Fibroblast of skin of scalp (primary cell): ENCODE measurements around the gene OR14J1. TPM values are rescaled to one million over a fixed set of nuclear protein-coding genes. Genes with fewer than 3 reads are reported as not detected.
"Not testable (repeated sequence)": the region's sequence is repeated elsewhere in the genome, so short reads cannot be mapped to it uniquely, and the experiment has no call there.

Experiments
- DNase-seq: peaks from one replicate; pipeline ENCODE4 v3.0.0-alpha.2; 2013
- polyA plus RNA-seq, 2 experiments: library from polyadenylated mRNA; unstranded; fragments of 120-200 nt; gene quantifications; one replicate each; pipeline ENCODE4 v1.2.1, GENCODE V29; 2013; ENCODE audit not compliant: insufficient read length in 2 of 2

The OR14J1 gene, protein sequence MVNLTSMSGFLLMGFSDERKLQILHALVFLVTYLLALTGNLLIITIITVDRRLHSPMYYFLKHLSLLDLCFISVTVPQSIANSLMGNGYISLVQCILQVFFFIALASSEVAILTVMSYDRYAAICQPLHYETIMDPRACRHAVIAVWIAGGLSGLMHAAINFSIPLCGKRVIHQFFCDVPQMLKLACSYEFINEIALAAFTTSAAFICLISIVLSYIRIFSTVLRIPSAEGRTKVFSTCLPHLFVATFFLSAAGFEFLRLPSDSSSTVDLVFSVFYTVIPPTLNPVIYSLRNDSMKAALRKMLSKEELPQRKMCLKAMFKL
- not detected for polyA plus RNA-seq (2013, experiment 1 of 2; ENCODE audit: insufficient read length)
- not detected for polyA plus RNA-seq (2013, experiment 2 of 2; ENCODE audit: insufficient read length)

DNA sequence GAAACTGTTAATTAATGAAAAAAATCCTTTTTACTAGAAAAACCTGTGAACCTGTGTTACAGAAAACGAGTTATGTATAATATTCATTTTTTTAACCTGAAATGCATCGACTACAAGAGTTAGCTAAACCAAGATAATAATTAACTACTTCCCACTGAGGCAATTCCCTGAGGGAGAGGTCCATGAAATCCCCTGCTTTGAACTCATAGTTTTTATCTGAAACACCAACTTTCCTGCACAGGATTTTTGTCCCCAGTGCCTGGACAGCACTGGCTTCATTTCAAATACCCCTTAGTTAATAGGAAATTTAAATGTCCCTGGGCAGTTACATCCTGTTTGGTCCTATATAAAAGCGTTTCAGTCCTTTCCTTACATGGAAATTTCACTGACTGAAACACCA, at the start of gene OR14J1:
Gene OR14J1, plus strand, starts transcription at position 386 of the 400 bp plus-strand sequence. CDS start 4,989 bp downstream, outside the sequence.
- no peak for DNase-seq

DNA sequence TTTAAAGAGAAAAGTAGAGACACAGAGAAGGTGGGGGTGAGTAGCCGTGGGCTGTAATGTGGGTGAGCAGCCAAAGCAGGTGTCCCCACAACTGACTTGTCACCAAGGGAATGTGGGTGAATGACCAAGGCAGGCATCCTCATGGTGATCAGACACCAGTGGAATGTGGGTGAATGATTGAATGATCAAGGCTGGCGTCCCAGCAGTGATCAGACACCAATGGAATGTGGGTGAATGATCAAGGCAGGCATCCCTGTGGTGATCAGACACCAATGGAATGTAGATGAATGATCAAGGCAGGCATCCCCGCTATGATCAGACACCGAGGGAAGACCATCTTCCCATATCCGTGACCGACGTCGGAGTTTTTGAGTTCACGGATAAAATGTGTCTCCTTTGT, 49.8 kb upstream of the OR14J1 start:
- no peak for DNase-seq

DNA sequence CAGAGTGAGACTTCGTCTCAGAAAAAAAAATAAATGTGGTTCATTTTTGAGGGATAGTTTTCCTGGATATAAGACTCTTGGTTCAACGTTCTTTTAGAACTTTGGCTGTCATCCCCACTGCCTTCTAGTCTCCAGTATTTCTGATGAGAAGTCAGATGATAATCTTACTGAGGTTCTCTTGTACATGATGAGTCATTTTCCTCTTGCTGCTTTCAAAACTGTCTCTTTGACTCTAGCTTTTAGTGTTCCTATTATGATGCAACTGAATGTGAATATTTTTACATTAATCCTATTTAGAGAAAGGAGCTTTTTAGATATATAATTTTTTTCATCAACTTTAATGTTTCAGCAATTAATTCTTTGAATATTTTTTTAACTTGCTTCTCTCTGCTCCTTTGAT, 46.0 kb upstream of the OR14J1 start:
- no peak for DNase-seq

DNA sequence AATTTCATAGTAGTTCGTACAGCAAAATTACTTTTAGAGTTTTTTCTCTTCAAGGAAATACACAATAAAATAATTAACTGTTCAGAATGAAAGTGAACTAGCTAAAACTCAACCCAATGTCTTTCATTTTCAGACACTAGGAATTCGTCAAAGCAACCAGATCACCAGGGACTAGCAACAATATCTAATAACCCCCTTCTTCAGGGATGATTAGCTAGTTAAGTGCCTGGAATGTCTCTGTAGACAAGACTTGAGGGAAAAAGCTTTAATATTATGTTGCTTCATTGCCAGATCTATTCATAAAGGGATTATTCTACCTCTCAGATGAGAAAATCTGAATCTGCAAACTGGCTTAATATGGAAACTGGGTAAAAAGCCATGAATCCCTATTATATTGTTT, 41.8 kb upstream of the OR14J1 start:
- no peak for DNase-seq

DNA sequence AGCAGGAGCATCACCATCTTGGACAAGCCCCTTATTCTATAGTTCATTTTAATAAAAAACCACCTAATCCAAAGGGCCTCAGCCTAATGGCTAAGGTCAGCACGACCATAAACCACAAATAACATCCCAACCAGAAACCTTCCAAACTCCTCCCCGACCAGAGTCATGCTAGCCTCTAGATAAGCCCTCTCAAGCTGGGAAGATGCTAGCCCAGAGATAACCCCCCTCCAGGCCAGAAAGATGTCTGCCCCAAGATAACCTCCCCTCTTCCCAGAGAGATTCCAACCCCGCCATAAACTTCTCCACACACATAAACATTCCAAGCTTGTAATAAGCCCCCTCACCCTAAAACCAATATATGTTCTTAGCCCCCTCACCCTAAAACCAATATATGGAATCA, 38.5 kb upstream of the OR14J1 start:
- no peak for DNase-seq

DNA sequence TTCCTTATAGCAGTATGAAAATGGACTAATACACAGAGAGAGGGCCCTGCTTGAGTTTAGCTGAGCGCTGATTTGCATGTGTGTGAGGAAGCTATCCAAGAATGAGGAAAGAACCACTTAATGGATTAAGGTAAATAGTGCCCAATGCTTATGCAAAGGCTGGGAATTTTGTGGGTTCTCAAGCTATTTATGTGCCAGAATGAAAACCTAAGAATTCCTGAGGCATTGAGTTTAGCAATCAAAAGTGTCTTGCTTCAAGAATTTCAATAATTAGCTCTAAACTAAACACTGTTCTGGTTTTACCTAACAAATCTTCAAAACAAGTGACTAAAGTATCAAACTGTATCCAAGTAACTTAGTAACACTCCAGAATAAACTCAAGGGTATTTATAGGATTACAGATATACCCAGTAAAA, 7.0 kb upstream of the OR14J1 start:
- no peak for DNase-seq

DNA sequence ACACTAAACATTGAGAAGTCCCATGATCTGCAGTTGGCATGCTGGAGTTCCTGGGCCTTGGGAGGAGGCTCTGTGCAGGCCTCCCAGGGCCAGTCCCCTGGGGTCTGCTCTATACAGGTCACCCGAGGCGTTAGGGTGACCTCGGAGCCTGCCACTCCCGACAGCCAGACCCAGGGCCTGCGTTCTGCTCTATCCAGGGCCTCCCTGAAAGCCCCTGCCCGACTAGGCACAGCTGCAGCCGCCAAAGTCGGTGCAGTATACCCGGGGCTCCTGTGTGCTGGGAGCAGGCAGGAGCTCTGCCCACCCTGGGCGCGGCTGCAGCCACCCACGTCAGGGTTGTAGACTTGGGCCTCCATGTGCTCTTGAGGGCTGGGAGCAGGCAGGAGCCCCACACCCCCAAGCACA, 6.3 kb upstream of the OR14J1 start:
- DNase-seq = no peak

DNA sequence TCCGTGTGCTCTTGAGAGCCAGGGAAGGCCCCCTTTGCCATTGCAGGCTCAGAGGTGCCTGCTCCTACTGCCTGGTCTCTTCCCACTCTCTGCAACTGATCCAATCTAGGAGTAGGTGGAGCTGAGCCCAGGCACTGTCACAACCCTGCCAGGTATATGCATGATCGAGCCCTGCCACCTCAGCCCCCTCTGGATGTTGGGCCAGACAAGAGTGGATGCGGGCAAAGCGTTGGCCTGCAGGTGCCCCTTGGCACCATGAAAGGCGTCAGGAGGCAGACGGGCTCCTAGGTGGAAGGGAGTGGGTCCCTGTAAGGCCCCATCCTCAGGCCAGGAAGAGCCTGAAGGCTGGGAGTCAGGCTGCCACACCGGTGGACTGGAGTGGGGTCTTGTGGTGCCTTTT, 5.9 kb upstream of the OR14J1 start:
- DNase-seq = no peak

DNA sequence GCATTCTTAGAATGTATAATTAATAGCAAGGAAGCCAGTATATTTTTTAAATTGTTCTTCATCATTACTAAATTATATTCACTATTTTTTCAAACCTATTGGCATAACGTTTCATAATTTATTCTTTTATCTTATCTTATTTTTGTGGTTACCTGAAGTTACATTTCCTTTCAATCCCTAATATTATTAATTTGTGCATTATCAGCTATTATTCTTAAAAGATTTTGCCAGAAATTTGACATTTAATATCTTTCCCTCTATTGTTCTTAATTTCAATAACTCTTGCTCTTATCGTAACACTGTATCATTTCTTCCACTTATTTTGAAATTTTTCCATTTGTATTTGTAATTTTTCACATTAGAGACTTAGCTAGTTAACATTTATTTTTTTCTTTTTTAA, 18.4 kb downstream of the OR14J1 start:
- DNase-seq = no peak

DNA sequence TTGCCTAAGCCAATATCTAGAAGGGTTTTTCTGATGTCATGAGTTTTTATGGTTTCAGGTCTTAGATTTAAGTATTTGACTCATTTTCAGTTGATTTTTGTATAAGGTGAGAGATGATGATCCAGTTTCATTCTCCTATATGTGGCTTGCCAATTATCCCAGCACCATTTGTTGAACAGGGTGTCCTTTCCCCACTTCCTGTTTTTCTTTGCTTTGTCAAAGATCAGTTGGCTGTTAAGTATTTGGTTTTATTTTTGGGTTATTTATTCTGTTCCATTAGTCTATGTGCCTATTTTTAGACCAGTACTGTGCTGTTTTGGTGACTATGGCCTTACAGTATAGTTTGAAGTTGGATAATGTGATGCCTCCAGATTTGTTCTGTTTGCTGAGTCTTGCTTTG, 21.8 kb downstream of the OR14J1 start:
- not testable (repeated sequence) for DNase-seq

DNA sequence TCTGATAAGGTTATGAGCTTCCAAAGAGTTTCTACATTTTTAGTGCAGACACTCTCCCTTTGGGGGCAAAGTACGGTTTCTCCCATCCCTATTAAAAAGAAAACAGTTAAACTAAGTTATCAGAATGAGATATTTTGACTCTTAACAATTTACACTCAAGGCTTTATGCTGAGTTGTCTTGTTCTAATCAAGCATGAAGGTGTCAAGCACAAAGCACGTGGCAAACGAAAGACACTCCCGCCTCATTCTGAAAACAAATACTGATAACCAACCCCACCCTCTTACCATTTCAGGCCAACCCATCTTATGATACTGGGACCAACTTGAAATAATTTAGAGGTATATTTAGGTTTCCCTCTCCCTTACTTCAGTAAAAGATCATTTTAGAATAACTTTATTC, 24.3 kb downstream of the OR14J1 start:
- DNase-seq = no peak

DNA sequence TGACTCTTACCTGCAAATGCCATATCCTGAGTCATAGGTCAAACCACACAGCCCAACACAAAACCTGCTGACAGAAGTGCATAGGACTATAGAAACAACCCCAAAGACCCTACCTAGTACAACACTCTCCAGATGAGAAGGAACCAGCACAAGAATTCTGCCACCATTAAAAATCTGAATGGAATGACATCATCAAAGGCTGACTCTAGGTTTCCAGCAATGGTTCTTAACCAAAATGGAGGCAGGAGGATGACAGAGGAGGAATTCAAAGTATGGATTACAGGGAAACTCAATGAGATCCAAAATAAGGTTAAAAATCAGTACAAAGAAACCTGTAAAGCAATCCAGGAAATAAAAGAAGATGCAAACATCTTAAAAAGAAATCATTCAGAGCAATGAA, 31.2 kb downstream of the OR14J1 start:
- DNase-seq = no peak

DNA sequence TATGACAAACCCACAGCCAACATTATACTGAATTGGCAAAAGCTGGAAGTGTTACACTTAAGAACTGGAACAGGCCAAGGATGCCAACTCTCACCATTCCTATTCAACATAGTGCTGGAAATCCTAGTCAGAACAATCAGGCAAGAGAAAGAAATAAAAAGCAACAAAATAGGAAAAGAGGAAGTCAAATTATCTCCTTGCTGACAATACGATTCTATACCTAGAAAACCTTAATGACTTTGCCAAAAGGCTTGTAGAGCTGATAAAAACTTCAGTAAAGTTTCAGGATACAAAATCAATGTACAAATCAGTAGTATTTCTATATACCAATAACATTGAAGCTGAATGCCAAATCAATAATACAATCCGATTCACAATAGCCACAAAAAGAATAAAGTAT, 34.8 kb downstream of the OR14J1 start:
- no peak for DNase-seq

DNA sequence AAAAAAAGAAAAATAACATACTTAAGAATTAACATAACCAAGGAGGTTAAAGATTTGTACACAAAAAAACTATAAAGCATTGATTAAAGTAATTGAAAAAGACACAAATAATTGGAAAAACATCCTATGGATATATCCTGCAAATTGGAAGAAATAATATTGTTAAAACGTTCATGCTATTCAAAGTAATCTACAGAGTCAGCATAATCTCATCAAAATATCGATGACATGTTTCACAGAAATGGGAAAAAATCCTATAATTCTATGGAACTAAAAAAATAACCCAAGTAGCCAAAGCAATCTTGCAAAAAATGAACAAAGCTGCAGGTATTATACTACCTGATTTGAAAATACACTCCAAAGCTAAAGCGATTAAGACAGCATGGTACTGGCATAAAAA, 43.9 kb downstream of the OR14J1 start:
- DNase-seq = no peak

DNA sequence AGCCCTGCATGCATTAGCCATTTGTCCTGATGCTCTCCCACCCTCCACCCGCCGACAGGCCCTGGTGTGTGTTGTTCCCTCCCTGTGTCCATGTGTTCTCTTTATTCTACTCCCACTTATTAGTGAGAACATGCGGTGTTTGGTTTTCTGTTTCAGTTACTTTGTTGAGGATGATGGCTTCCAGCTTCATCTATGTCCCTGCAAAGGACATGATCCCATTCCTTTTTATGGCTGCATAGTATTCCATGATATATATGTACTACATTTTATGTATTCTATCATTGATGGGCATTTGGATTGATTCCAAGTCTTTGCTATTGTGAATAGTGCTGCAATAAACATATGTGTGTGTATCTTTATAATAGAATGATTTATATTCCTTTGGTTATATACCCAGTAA, 47.8 kb downstream of the OR14J1 start:
- not testable (repeated sequence) for DNase-seq

DNA sequence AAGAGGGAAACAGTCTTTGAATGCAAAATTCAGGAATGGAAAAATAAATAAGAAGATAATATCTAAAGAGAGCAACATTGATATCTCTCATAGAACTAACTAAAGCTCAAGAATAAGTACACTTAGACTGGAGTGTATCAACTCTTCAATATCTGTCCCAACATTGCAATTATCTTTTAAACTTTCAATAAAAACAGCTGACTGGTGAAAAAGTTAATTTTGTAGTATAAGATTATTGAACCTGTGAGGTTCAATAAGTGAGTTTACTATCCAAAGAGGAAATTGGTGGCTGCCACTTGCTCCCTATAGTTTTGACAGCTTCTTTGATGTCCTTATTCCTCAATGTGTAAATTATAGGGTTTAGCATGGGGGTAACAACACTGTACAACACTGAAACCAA, 53.5 kb downstream of the OR14J1 start:
- DNase-seq = no peak

DNA sequence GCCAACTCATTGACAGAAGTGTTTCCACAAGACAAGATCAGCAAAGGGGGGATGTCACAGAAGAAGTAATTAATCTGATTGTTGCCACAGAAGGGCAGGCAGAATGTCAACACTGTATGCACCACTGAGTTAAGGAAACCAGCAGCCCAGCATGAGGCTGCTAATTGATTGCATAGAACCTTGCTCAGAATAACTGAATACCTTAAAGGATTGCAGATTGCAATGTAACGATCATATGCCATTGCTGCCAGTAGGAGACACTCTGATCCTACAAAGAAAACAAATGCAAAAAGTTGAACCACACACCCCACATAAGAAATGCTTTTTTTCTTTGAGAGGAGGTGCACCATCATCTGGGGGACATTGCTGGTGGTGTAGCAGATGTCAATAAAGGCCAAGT, 54.1 kb downstream of the OR14J1 start:
- no peak for DNase-seq
